GM21529 (cell line): ENCODE data around the gene SCFD2.
"Not testable (repeated sequence)": the region's sequence is repeated elsewhere in the genome, so short reads cannot be mapped to it uniquely, and the experiment has no call there.

ENCODE experiments used
- ATAC-seq: cut with Tn5 transposase; IDR thresholded peaks from one replicate; pipeline ENCODE4 v1.9.1; 2021; ENCODE audit not compliant: unreplicated experiment

Gene SCFD2

GRCh38 chr4:52995360-52996030 lies 370.4 kb downstream of the SCFD2 start:
- ATAC-seq, result no peak

- no peak for ATAC-seq
Observed at GRCh38 chr4:52994567-52994966, 371.3 kb downstream of the SCFD2 start.

- ATAC-seq, result no peak
Observed at GRCh38 chr4:52993771-52994170, 372.1 kb downstream of the SCFD2 start.

GRCh38 chr4:52992551-52992950 lies 373.3 kb downstream of the SCFD2 start:
- ATAC-seq, result not testable (repeated sequence)

GRCh38 chr4:52991472-52991871 lies 374.4 kb downstream of the SCFD2 start:
- no peak for ATAC-seq

- ATAC-seq, result no peak
Observed at GRCh38 chr4:52990706-52991105, 375.2 kb downstream of the SCFD2 start.

- ATAC-seq, result no peak
Observed at GRCh38 chr4:52989865-52990264, 376.0 kb downstream of the SCFD2 start.

GRCh38 chr4:52987392-52988056 lies 378.3 kb downstream of the SCFD2 start:
- no peak for ATAC-seq

- ATAC-seq, result no peak
Observed at GRCh38 chr4:52984462-52984881, 381.4 kb downstream of the SCFD2 start.

- ATAC-seq, result no peak
Observed at GRCh38 chr4:52983563-52984303, 382.1 kb downstream of the SCFD2 start.

- no peak for ATAC-seq
Observed at GRCh38 chr4:52982946-52983340, 382.9 kb downstream of the SCFD2 start.

GRCh38 chr4:52982255-52982945 lies 383.5 kb downstream of the SCFD2 start:
- no peak for ATAC-seq

GRCh38 chr4:52979821-52980590 lies 385.9 kb downstream of the SCFD2 start:
- ATAC-seq, result no peak

- no peak for ATAC-seq
Observed at GRCh38 chr4:52979020-52979419, 386.8 kb downstream of the SCFD2 start.

GRCh38 chr4:52977252-52977651 lies 388.6 kb downstream of the SCFD2 start:
- no peak for ATAC-seq

GRCh38 chr4:52976523-52977230 lies 389.2 kb downstream of the SCFD2 start:
- ATAC-seq, result no peak

GRCh38 chr4:52968691-52969090 lies 397.2 kb downstream of the SCFD2 start:
- ATAC-seq, result no peak

GRCh38 chr4:52968241-52968640 lies 397.6 kb downstream of the SCFD2 start:
- ATAC-seq, result no peak

GRCh38 chr4:52966781-52967180 lies 399.1 kb downstream of the SCFD2 start:
- ATAC-seq, result no peak

- no peak for ATAC-seq
Observed at GRCh38 chr4:52966172-52966571, 399.7 kb downstream of the SCFD2 start.
